ENCODE results near the gene PTCRA.
"Not testable (repeated sequence)": the region's sequence is repeated elsewhere in the genome, so short reads cannot be mapped to it uniquely, and the experiment has no call there.

Gene PTCRA

GRCh38 chr6:42941356-42941755 lies 25.5 kb downstream of the PTCRA start:
- H3K27ac ChIP-seq (ENCODE audit: low read depth in 2 of 2, low read length in 2 of 2); H3K9me3 ChIP-seq (ENCODE audit: control insufficient read depth in 2 of 2, low read length in 2 of 2); H3K4me1 ChIP-seq (ENCODE audit: control insufficient read depth in 2 of 2, insufficient read depth in 2 of 2, low read length in 2 of 2); H3K9ac ChIP-seq (ENCODE audit: low read depth in 1 of 2, low read length in 2 of 2); H3K27me3 ChIP-seq (ENCODE audit: control insufficient read depth in 2 of 2, insufficient read depth in 2 of 2, low read length in 2 of 2); H3K4me3 ChIP-seq (ENCODE audit: low read length in 2 of 2): not testable (repeated sequence)
- peaks cover 31 to 38% of the 10 kb centered on the region in 2 donors for H3K36me3 ChIP-seq (ENCODE audit: control insufficient read depth in 2 of 2, insufficient read depth in 2 of 2, low read length in 2 of 2)

GRCh38 chr6:42942444-42942843 lies 26.6 kb downstream of the PTCRA start:
- Histone ChIP-seq H3K27me3 (ENCODE audit: control insufficient read depth in 2 of 2, insufficient read depth in 2 of 2, low read length in 2 of 2) (no peaks in the 10 kb centered on the region), H3K4me3 (ENCODE audit: low read length in 2 of 2) (no peak overlapping the region), H3K9me3 (ENCODE audit: control insufficient read depth in 2 of 2, low read length in 2 of 2) (no peaks in the 10 kb centered on the region), H3K9ac (ENCODE audit: low read depth in 1 of 2, low read length in 2 of 2) (no peak overlapping the region), H3K4me1 (ENCODE audit: control insufficient read depth in 2 of 2, insufficient read depth in 2 of 2, low read length in 2 of 2) (no peaks in the 10 kb centered on the region), H3K27ac (ENCODE audit: low read depth in 2 of 2, low read length in 2 of 2) (no peak overlapping the region), H3K36me3 (ENCODE audit: control insufficient read depth in 2 of 2, insufficient read depth in 2 of 2, low read length in 2 of 2) (peaks cover 24 to 30% of the 10 kb centered on the region in 2 donors)

- H3K9me3 ChIP-seq (ENCODE audit: control insufficient read depth in 2 of 2, low read length in 2 of 2): no peaks in the 10 kb centered on the region
- H3K9ac ChIP-seq (ENCODE audit: low read depth in 1 of 2, low read length in 2 of 2): no peak overlapping the region
- H3K27me3 ChIP-seq (ENCODE audit: control insufficient read depth in 2 of 2, insufficient read depth in 2 of 2, low read length in 2 of 2): no peaks in the 10 kb centered on the region
- no peak overlapping the region for H3K27ac ChIP-seq (ENCODE audit: low read depth in 2 of 2, low read length in 2 of 2)
- H3K36me3 ChIP-seq (ENCODE audit: control insufficient read depth in 2 of 2, insufficient read depth in 2 of 2, low read length in 2 of 2): peaks cover 0 to 4% of the 10 kb centered on the region in 2 donors
- no peak overlapping the region for H3K4me3 ChIP-seq (ENCODE audit: low read length in 2 of 2)
- no peaks in the 10 kb centered on the region for H3K4me1 ChIP-seq (ENCODE audit: control insufficient read depth in 2 of 2, insufficient read depth in 2 of 2, low read length in 2 of 2)
Measured at GRCh38 chr6:42947950-42948349, 32.1 kb downstream of the PTCRA start.

- H3K9ac ChIP-seq (ENCODE audit: low read depth in 1 of 2, low read length in 2 of 2): no peak overlapping the region
- H3K9me3 ChIP-seq (ENCODE audit: control insufficient read depth in 2 of 2, low read length in 2 of 2): no peaks in the 10 kb centered on the region
- no peak overlapping the region for H3K4me3 ChIP-seq (ENCODE audit: low read length in 2 of 2)
- no peak overlapping the region for H3K27ac ChIP-seq (ENCODE audit: low read depth in 2 of 2, low read length in 2 of 2)
- H3K27me3 ChIP-seq (ENCODE audit: control insufficient read depth in 2 of 2, insufficient read depth in 2 of 2, low read length in 2 of 2): no peaks in the 10 kb centered on the region
- no peaks in the 10 kb centered on the region for H3K4me1 ChIP-seq (ENCODE audit: control insufficient read depth in 2 of 2, insufficient read depth in 2 of 2, low read length in 2 of 2)
- no peaks in the 10 kb centered on the region for H3K36me3 ChIP-seq (ENCODE audit: control insufficient read depth in 2 of 2, insufficient read depth in 2 of 2, low read length in 2 of 2)
Measured at GRCh38 chr6:42952389-42952788, 36.5 kb downstream of the PTCRA start.

- H3K4me1 ChIP-seq (ENCODE audit: control insufficient read depth in 2 of 2, insufficient read depth in 2 of 2, low read length in 2 of 2); H3K36me3 ChIP-seq (ENCODE audit: control insufficient read depth in 2 of 2, insufficient read depth in 2 of 2, low read length in 2 of 2); H3K27me3 ChIP-seq (ENCODE audit: control insufficient read depth in 2 of 2, insufficient read depth in 2 of 2, low read length in 2 of 2); H3K9me3 ChIP-seq (ENCODE audit: control insufficient read depth in 2 of 2, low read length in 2 of 2); H3K9ac ChIP-seq (ENCODE audit: low read depth in 1 of 2, low read length in 2 of 2); H3K4me3 ChIP-seq (ENCODE audit: low read length in 2 of 2); H3K27ac ChIP-seq (ENCODE audit: low read depth in 2 of 2, low read length in 2 of 2): not testable (repeated sequence)
Measured at GRCh38 chr6:42954405-42954804, 38.6 kb downstream of the PTCRA start.

GRCh38 chr6:42958125-42958524 lies 42.3 kb downstream of the PTCRA start:
- H3K36me3 ChIP-seq (ENCODE audit: control insufficient read depth in 2 of 2, insufficient read depth in 2 of 2, low read length in 2 of 2): peaks cover 0 to 2% of the 10 kb centered on the region in 2 donors
- no peaks in the 10 kb centered on the region for H3K9me3 ChIP-seq (ENCODE audit: control insufficient read depth in 2 of 2, low read length in 2 of 2)
- H3K27ac ChIP-seq (ENCODE audit: low read depth in 2 of 2, low read length in 2 of 2): no peak overlapping the region
- no peak overlapping the region for H3K4me3 ChIP-seq (ENCODE audit: low read length in 2 of 2)
- H3K9ac ChIP-seq (ENCODE audit: low read depth in 1 of 2, low read length in 2 of 2): no peak overlapping the region
- H3K27me3 ChIP-seq (ENCODE audit: control insufficient read depth in 2 of 2, insufficient read depth in 2 of 2, low read length in 2 of 2): peaks cover 0 to 5% of the 10 kb centered on the region in 2 donors
- H3K4me1 ChIP-seq (ENCODE audit: control insufficient read depth in 2 of 2, insufficient read depth in 2 of 2, low read length in 2 of 2): peaks cover 11 to 13% of the 10 kb centered on the region in 2 donors

GRCh38 chr6:42959917-42960242 lies 44.0 kb downstream of the PTCRA start:
- H3K9ac ChIP-seq (ENCODE audit: low read depth in 1 of 2, low read length in 2 of 2): peak overlapping the region in 1 of 2 donors; percentile 65
- H3K27me3 ChIP-seq (ENCODE audit: control insufficient read depth in 2 of 2, insufficient read depth in 2 of 2, low read length in 2 of 2): peaks cover 0 to 5% of the 10 kb centered on the region in 2 donors
- H3K4me3 ChIP-seq (ENCODE audit: low read length in 2 of 2): peak overlapping the region; percentile 69
- no peaks in the 10 kb centered on the region for H3K9me3 ChIP-seq (ENCODE audit: control insufficient read depth in 2 of 2, low read length in 2 of 2)
- H3K36me3 ChIP-seq (ENCODE audit: control insufficient read depth in 2 of 2, insufficient read depth in 2 of 2, low read length in 2 of 2): peaks cover 9% of the 10 kb centered on the region in 2 donors
- H3K4me1 ChIP-seq (ENCODE audit: control insufficient read depth in 2 of 2, insufficient read depth in 2 of 2, low read length in 2 of 2): peaks cover 11 to 13% of the 10 kb centered on the region in 2 donors
- no peak overlapping the region for H3K27ac ChIP-seq (ENCODE audit: low read depth in 2 of 2, low read length in 2 of 2)

- H3K4me1 ChIP-seq (ENCODE audit: control insufficient read depth in 2 of 2, insufficient read depth in 2 of 2, low read length in 2 of 2): peaks cover 11 to 13% of the 10 kb centered on the region in 2 donors
- H3K36me3 ChIP-seq (ENCODE audit: control insufficient read depth in 2 of 2, insufficient read depth in 2 of 2, low read length in 2 of 2): peaks cover 12 to 13% of the 10 kb centered on the region in 2 donors
- no peaks in the 10 kb centered on the region for H3K9me3 ChIP-seq (ENCODE audit: control insufficient read depth in 2 of 2, low read length in 2 of 2)
- peaks cover 0 to 5% of the 10 kb centered on the region in 2 donors for H3K27me3 ChIP-seq (ENCODE audit: control insufficient read depth in 2 of 2, insufficient read depth in 2 of 2, low read length in 2 of 2)
- H3K4me3 ChIP-seq (ENCODE audit: low read length in 2 of 2): peak within 1 kb of the TSS; percentile 69
- peak within 1 kb of the TSS; percentile 6 to 65 for H3K9ac ChIP-seq (ENCODE audit: low read depth in 1 of 2, low read length in 2 of 2)
- no peak within 1 kb of the TSS for H3K27ac ChIP-seq (ENCODE audit: low read depth in 2 of 2, low read length in 2 of 2)
Measured at GRCh38 chr6:42960243-42961019, 44.6 kb downstream of the PTCRA start, which contains the start of gene GNMT. GNMT (plus strand) TSS chr6:42960754; CDS start chr6:42960768, 14 bp downstream.

GRCh38 chr6:42961020-42961470 lies 45.2 kb downstream of the PTCRA start:
- H3K4me3 ChIP-seq (ENCODE audit: low read length in 2 of 2): peak overlapping the region; percentile 69
- no peak overlapping the region for H3K27ac ChIP-seq (ENCODE audit: low read depth in 2 of 2, low read length in 2 of 2)
- H3K9ac ChIP-seq (ENCODE audit: low read depth in 1 of 2, low read length in 2 of 2): peak overlapping the region in 1 of 2 donors; percentile 65
- peaks cover 0 to 5% of the 10 kb centered on the region in 2 donors for H3K27me3 ChIP-seq (ENCODE audit: control insufficient read depth in 2 of 2, insufficient read depth in 2 of 2, low read length in 2 of 2)
- peaks cover 11 to 13% of the 10 kb centered on the region in 2 donors for H3K4me1 ChIP-seq (ENCODE audit: control insufficient read depth in 2 of 2, insufficient read depth in 2 of 2, low read length in 2 of 2)
- H3K9me3 ChIP-seq (ENCODE audit: control insufficient read depth in 2 of 2, low read length in 2 of 2): no peaks in the 10 kb centered on the region
- H3K36me3 ChIP-seq (ENCODE audit: control insufficient read depth in 2 of 2, insufficient read depth in 2 of 2, low read length in 2 of 2): peaks cover 12 to 15% of the 10 kb centered on the region in 2 donors

- no peaks in the 10 kb centered on the region for H3K9me3 ChIP-seq (ENCODE audit: control insufficient read depth in 2 of 2, low read length in 2 of 2)
- H3K27ac ChIP-seq (ENCODE audit: low read depth in 2 of 2, low read length in 2 of 2): no peak overlapping the region
- H3K4me3 ChIP-seq (ENCODE audit: low read length in 2 of 2): no peak overlapping the region
- peaks cover 11 to 13% of the 10 kb centered on the region in 2 donors for H3K4me1 ChIP-seq (ENCODE audit: control insufficient read depth in 2 of 2, insufficient read depth in 2 of 2, low read length in 2 of 2)
- H3K27me3 ChIP-seq (ENCODE audit: control insufficient read depth in 2 of 2, insufficient read depth in 2 of 2, low read length in 2 of 2): peaks cover 0 to 5% of the 10 kb centered on the region in 2 donors
- H3K36me3 ChIP-seq (ENCODE audit: control insufficient read depth in 2 of 2, insufficient read depth in 2 of 2, low read length in 2 of 2): peaks cover 12 to 19% of the 10 kb centered on the region in 2 donors
- no peak overlapping the region for H3K9ac ChIP-seq (ENCODE audit: low read depth in 1 of 2, low read length in 2 of 2)
Measured at GRCh38 chr6:42962096-42962495, 46.2 kb downstream of the PTCRA start.
